ENCODE data around the gene CASKIN1.

DNA sequence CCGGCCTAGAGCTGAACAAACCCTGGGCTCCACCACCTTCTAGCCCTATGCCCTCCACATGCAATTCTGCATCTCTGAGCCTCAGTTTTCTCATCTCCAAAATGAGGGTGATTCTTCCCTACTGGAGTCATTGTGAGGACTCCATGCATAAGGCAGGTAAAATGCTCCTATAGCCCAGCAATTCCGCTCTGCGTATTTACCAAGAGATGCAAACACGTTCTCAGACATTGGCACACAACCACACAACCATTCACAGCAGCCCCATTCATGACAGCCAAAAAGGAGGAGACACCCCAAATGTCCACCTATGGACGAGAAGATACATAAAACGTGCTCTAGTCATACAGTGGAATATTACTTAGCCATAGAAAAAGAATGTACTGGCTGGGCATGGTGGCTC is 3.9 kb upstream of the CASKIN1 start:
- TF ChIP-seq, protein P1, sequence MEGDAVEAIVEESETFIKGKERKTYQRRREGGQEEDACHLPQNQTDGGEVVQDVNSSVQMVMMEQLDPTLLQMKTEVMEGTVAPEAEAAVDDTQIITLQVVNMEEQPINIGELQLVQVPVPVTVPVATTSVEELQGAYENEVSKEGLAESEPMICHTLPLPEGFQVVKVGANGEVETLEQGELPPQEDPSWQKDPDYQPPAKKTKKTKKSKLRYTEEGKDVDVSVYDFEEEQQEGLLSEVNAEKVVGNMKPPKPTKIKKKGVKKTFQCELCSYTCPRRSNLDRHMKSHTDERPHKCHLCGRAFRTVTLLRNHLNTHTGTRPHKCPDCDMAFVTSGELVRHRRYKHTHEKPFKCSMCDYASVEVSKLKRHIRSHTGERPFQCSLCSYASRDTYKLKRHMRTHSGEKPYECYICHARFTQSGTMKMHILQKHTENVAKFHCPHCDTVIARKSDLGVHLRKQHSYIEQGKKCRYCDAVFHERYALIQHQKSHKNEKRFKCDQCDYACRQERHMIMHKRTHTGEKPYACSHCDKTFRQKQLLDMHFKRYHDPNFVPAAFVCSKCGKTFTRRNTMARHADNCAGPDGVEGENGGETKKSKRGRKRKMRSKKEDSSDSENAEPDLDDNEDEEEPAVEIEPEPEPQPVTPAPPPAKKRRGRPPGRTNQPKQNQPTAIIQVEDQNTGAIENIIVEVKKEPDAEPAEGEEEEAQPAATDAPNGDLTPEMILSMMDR (IDR thresholded peaks at IDR 0.05), result no peak
- TF ChIP-seq POLR2A (IDR thresholded peaks at IDR 0.05), result no peak

All from lower leg skin (tissue), 3 donors.